Jurkat, Clone E6-1 (cell line): ENCODE measurements around the gene ATXN1.
"Not testable (repeated sequence)": the region's sequence is repeated elsewhere in the genome, so short reads cannot be mapped to it uniquely, and the experiment has no call there.

Experiments used
- DNase-seq: peaks from one replicate; pipeline ENCODE4 v3.0.0-alpha.2; 2011; ENCODE audit warnings: low read depth, low spot score
- H3K4me3 ChIP-seq: 2 replicates; pipeline ENCODE4 v1.5.1; 2011; ENCODE audit warnings: mild to moderate bottlenecking, low read length, control low read depth, moderate library complexity

The ATXN1 gene

GRCh38 chr6:16429669-16430068, 331.6 kb downstream of the ATXN1 start:
- no peak overlapping the region for H3K4me3 ChIP-seq

DNA sequence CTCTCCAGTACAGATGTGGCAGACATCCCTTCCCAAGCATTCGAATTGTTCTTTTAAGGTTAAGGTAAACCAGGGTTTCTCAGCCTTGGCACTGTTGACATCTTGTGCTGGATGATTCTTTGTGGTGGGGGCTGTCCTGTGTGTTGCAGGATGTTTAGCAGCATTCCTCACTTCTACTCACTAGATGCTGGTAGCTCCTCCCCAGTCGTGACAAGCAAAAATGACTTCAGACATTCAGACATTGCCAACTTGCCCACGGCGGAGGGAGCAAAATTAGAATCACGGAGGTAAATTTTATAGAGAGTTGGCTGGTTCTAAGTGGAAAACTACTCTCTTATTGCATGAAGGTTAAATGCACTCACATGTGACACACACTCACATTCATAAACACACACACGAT, 334.1 kb downstream of the ATXN1 start:
- no peak for DNase-seq
- H3K4me3 ChIP-seq: no peak overlapping the region

More at GRCh38 chr6:16429669-16430068, 331.6 kb downstream of the ATXN1 start:
- no peak for DNase-seq

DNA sequence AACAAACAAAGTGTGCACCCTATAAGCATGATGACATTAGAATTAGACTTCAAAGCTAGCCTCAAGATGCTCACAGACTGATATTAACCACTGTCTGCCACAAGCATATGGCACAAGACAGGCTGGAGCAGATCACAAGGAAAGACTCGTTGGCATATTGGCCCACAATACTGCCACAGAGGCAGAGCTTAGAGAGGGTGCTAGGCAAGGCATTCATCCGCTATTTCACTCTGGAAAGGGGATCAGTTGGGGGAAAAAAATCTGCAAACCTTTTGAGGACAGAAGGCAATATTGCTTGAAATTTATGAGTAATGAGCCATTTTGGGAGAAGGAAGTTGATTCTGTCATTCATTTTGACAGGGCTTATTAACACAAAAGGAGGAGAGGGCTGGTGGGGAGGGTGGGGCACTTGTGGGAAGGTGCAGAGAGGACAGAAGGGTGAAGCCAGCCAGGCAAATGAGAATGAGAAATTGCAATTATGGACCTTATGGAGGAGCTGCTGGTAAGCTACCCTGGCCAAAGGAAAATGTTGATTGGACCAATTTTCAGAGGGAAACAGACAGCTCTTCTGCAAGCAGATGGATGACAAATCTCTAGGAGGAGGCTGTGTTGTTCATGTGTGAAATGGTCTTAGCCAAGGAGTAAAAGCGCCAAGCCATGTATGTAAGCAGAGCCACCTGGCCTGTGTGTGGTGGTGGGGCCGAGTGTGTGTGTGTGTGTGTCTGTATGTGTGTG, 335.2 kb downstream of the ATXN1 start:
- no peak overlapping the region for H3K4me3 ChIP-seq
- DNase-seq: no peak

- no peak overlapping the region for H3K4me3 ChIP-seq
- no peak for DNase-seq
These were observed 339.7 kb downstream of the ATXN1 start for GRCh38 chr6:16421462-16421960.

DNA sequence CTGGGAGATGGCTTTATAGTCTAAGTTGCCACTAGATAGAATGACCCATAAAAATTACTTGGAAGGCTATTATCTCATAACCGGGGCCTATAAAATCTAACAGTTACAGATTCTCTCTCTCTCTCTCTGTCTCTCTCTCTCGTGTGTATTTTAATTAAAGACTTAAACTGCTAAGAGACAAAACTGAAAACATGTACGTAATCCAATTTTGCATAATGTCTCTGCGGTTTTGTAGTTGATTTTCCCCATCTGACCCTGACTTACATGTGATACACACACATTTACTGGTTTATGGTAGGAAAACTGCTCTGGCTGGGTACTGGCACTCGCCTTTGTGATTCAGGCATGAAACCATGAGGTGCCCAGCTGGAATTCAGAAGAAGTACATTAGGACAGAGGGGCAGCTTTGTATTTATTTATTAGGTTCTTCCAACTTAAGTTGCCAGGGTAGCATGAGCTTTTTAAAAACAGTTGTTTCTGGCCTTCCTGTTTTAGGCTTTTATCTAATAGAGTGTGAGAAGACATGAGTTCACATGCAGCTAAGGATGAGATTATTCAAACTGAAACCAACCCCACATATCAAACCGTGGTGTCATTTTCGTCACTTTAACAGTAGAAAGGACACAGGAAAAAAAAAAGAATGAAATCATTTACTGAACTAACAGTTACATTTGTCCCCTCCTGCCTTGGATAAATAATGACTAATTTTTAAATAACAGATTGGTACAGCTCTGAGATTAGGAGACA, 340.4 kb downstream of the ATXN1 start:
- no peak for DNase-seq

DNA sequence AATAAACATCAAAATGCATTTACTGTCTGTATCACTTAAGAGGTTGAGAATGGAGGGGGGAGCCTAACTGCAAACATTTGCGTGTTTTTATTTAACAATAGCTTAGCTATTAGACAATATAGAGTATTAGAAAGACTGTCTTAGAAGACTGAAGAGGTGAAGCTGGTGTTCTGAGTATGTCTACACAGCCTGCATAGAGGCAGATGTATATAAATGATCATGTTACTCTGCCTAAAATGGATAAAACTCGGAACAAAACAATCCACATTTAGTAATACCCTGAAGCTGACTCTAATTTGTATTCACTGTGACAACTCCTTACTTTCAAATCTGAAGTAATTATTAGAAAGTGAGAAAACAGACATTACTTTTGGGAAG, 340.9 kb downstream of the ATXN1 start:
- no peak overlapping the region for H3K4me3 ChIP-seq

More for the DNA sequence above, 340.4 kb downstream of the ATXN1 start:
- H3K4me3 ChIP-seq: no peak overlapping the region

GRCh38 chr6:16419636-16420336, 341.5 kb downstream of the ATXN1 start:
- no peak overlapping the region for H3K4me3 ChIP-seq
- DNase-seq: no peak

More for the DNA sequence above, 340.9 kb downstream of the ATXN1 start:
- no peak for DNase-seq

- no peak overlapping the region for H3K4me3 ChIP-seq
- no peak for DNase-seq
These were observed 343.1 kb downstream of the ATXN1 start for GRCh38 chr6:16418151-16418550.

DNA sequence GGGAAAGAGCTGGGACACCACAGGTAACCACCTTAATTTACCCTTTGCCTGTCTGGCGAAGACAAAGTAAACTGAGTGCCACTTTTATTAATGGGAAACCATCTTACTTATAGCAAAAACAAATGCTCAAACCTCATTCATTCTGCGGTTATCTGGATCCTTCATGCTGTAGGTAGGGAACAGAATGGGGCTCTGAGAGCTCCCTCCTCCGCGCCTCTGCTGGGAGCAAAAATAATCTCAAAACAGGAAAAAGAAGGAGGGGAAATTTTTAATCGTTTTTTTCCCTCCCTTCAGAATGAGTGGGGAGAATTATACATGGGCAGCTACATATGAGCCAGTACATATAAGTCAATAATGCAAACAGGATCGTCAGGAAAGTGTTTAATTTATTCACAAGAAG, 345.6 kb downstream of the ATXN1 start:
- no peak overlapping the region for H3K4me3 ChIP-seq
- no peak for DNase-seq

- H3K4me3 ChIP-seq: no peak overlapping the region
- DNase-seq: no peak
These were observed 347.1 kb downstream of the ATXN1 start for GRCh38 chr6:16414205-16414604.

- H3K4me3 ChIP-seq: no peak overlapping the region
- no peak for DNase-seq
These were observed 347.9 kb downstream of the ATXN1 start for GRCh38 chr6:16413399-16413798.

DNA sequence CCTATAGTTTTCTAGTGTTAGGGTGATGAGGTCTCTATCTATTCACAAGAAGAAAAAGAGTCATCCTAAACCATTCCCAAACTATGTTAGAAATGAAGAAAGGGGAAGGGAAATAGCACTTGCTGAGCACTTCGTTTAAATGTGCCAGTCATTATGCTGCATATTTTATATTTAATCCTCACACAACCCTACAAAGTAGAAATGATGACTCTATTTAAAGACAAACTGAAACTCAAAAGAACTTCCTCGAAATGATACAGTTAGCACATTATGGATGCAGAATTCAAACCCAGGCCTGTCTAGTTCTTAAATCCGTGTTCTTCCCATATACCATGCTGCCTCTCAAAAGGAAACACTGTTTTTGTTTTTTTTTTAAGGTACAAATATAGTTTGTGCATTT, 348.3 kb downstream of the ATXN1 start:
- H3K4me3 ChIP-seq: no peak overlapping the region
- no peak for DNase-seq

- DNase-seq: no peak
- H3K4me3 ChIP-seq: no peak overlapping the region
These were observed 349.1 kb downstream of the ATXN1 start for GRCh38 chr6:16412171-16412570.

- no peak overlapping the region for H3K4me3 ChIP-seq
- peak; percentile 37 for DNase-seq
These were observed 351.5 kb downstream of the ATXN1 start for GRCh38 chr6:16409531-16410441.

DNA sequence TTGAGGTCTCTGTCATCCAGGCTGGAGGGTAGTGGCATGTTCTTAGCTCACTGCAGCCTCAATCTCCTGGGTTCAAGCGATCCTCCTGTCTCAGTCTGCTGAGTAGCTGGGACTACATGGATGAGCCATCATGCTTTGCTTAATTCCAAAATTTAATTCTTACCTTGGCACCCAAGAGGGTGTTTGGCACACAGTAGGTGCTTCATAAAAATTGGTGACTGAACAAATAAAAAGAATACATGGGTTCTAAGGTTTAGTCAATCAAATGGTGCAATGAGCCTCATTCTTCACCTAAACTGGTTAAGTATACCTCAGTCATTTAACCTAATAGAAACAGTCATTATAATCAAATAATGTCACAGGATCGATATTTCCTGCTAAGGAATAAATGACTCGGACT, 352.5 kb downstream of the ATXN1 start:
- no peak overlapping the region for H3K4me3 ChIP-seq

GRCh38 chr6:16406966-16407365, 354.3 kb downstream of the ATXN1 start:
- DNase-seq: no peak
- no peak overlapping the region for H3K4me3 ChIP-seq

More for the DNA sequence above, 352.5 kb downstream of the ATXN1 start:
- DNase-seq: no peak

- H3K4me3 ChIP-seq, DNase-seq: not testable (repeated sequence)
These were observed 354.7 kb downstream of the ATXN1 start for GRCh38 chr6:16406538-16406937.

DNA sequence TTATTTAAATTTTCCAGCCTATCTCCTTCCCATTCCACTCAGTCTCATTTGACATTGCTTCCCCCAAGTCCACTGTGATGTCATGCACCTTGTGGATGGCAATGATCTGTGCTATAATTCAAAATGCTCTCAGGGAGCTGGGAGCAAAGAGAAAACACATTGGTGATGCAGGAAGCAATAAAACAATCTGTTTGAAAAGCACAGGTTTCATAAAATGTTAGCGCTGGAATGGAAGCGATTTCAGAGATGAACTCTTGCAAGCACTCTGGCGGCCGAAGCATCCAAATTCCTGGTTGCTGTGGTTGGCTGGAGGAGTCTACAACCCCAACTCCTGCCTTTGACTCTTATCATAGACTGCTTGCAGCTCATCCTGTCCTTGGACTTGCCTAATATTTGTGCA, 355.9 kb downstream of the ATXN1 start:
- H3K4me3 ChIP-seq: no peak overlapping the region
- DNase-seq: no peak

GRCh38 chr6:16404456-16404855, 356.8 kb downstream of the ATXN1 start:
- DNase-seq: no peak
- H3K4me3 ChIP-seq: no peak overlapping the region
